ENCODE data around the gene NT5DC1. TPM values are rescaled to one million over a fixed set of nuclear protein-coding genes. Genes with fewer than 3 reads are reported as not detected.

NT5DC1 gene
- total RNA-seq, 4 donors from 2014 or later: 7.4 to 12.9 (median 11.4) TPM

DNA sequence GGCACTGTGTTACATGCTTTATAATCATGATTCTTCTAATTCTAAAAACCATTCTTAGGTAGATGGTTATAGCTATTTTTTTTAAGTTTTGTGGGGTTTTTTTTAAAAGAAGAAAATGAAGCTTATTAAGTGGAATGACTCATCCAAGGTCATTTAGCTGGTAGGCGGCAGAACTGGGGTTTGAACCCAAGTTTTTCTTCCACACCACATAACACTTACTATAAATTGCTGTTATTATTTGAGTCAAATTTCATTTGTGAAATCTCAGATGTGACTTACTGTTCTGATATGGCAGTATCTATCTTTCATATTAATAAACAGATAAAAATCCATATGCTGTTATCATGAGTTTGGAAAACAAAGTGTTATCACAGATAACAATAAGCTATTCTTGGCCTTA is 35.7 kb downstream of the NT5DC1 start:
- DNase-seq (ENCODE audit: low spot score in 2 of 2): no peak
- no peaks in the 10 kb centered on the region for H3K9me3 ChIP-seq
- 90% methylated on average over 1 of the region's 1 CpG for WGBS
- no peaks in the 10 kb centered on the region for H3K36me3 ChIP-seq
- no peaks in the 10 kb centered on the region for H3K4me1 ChIP-seq
- H3K27me3 ChIP-seq: no peaks in the 10 kb centered on the region
- H3K4me3 ChIP-seq: no peak overlapping the region
- TF ChIP-seq POLR2A (IDR thresholded peaks at IDR 0.05): no peak
- TF ChIP-seq EP300 (IDR thresholded peaks at IDR 0.05): no peak
- TF ChIP-seq, protein P1, sequence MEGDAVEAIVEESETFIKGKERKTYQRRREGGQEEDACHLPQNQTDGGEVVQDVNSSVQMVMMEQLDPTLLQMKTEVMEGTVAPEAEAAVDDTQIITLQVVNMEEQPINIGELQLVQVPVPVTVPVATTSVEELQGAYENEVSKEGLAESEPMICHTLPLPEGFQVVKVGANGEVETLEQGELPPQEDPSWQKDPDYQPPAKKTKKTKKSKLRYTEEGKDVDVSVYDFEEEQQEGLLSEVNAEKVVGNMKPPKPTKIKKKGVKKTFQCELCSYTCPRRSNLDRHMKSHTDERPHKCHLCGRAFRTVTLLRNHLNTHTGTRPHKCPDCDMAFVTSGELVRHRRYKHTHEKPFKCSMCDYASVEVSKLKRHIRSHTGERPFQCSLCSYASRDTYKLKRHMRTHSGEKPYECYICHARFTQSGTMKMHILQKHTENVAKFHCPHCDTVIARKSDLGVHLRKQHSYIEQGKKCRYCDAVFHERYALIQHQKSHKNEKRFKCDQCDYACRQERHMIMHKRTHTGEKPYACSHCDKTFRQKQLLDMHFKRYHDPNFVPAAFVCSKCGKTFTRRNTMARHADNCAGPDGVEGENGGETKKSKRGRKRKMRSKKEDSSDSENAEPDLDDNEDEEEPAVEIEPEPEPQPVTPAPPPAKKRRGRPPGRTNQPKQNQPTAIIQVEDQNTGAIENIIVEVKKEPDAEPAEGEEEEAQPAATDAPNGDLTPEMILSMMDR (IDR thresholded peaks at IDR 0.05): no peak
- no peak for TF ChIP-seq POLR2AphosphoS5 (IDR thresholded peaks at IDR 0.05)
- H3K27ac ChIP-seq: no peak overlapping the region

DNA sequence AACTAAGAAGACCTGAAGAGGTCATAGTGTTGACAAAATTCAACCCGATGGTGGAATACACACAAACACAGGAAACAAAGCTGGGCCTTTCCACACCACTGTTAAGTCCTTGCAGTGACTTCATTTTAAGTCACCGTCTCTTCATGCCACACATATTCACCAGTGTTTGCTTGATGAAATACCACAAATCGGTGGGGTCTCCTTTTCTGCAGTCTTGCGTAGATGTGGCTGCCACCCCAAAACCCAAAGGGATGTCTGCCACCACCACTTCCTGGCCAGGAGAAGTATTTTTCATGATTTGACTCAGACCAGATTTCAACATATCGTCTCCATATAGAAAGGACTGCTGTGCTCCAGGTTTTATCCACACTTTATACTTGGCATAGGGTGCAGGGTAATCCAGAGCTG is 36.3 kb downstream of the NT5DC1 start:
- H3K9me3 ChIP-seq: no peaks in the 10 kb centered on the region
- H3K4me1 ChIP-seq: no peaks in the 10 kb centered on the region
- no peak for TF ChIP-seq POLR2AphosphoS5 (IDR thresholded peaks at IDR 0.05)
- TF ChIP-seq EP300 (IDR thresholded peaks at IDR 0.05): no peak
- no peak for TF ChIP-seq POLR2A (IDR thresholded peaks at IDR 0.05)
- TF ChIP-seq, protein P1 (IDR thresholded peaks at IDR 0.05): no peak
- no peaks in the 10 kb centered on the region for H3K27me3 ChIP-seq
- no peak for DNase-seq (ENCODE audit: low spot score in 2 of 2)
- H3K36me3 ChIP-seq: no peaks in the 10 kb centered on the region
- WGBS: 78% methylated on average over 5 of the region's 5 CpGs
- no peak overlapping the region for H3K27ac ChIP-seq
- no peak overlapping the region for H3K4me3 ChIP-seq

GRCh38 chr6:116139917-116140316 is 39.3 kb downstream of the NT5DC1 start:
- no peak for TF ChIP-seq POLR2A (IDR thresholded peaks at IDR 0.05)
- TF ChIP-seq POLR2AphosphoS5 (IDR thresholded peaks at IDR 0.05): no peak
- TF ChIP-seq EP300 (IDR thresholded peaks at IDR 0.05): no peak
- TF ChIP-seq, protein P1 (IDR thresholded peaks at IDR 0.05): no peak
- Histone ChIP-seq H3K4me1 (no peaks in the 10 kb centered on the region), H3K36me3 (no peaks in the 10 kb centered on the region), H3K9me3 (no peaks in the 10 kb centered on the region), H3K27me3 (no peaks in the 10 kb centered on the region), H3K4me3 (no peak overlapping the region), H3K27ac (no peak overlapping the region)
- 89% methylated on average over 4 of the region's 4 CpGs for WGBS
- DNase-seq (ENCODE audit: low spot score in 2 of 2): no peak

GRCh38 chr6:116144605-116145004 is 44.0 kb downstream of the NT5DC1 start:
- Histone ChIP-seq H3K27ac (no peak overlapping the region), H3K9me3 (no peaks in the 10 kb centered on the region), H3K27me3 (no peaks in the 10 kb centered on the region), H3K4me3 (no peak overlapping the region), H3K4me1 (no peaks in the 10 kb centered on the region), H3K36me3 (no peaks in the 10 kb centered on the region)
- DNase-seq (ENCODE audit: low spot score in 2 of 2): no peak
- TF ChIP-seq POLR2A (IDR thresholded peaks at IDR 0.05) (no peak), EP300 (IDR thresholded peaks at IDR 0.05) (no peak), POLR2AphosphoS5 (IDR thresholded peaks at IDR 0.05) (no peak)
- TF ChIP-seq, protein P1 (IDR thresholded peaks at IDR 0.05): no peak
- 61% methylated on average over 3 of the region's 3 CpGs for WGBS

- no peak overlapping the region for H3K27ac ChIP-seq
- WGBS: 83% methylated on average over 4 of the region's 4 CpGs
- no peak overlapping the region for H3K4me3 ChIP-seq
- no peaks in the 10 kb centered on the region for H3K36me3 ChIP-seq
- H3K4me1 ChIP-seq: no peaks in the 10 kb centered on the region
- H3K9me3 ChIP-seq: no peaks in the 10 kb centered on the region
- no peak for DNase-seq (ENCODE audit: low spot score in 2 of 2)
- no peaks in the 10 kb centered on the region for H3K27me3 ChIP-seq
- no peak for TF ChIP-seq POLR2A (IDR thresholded peaks at IDR 0.05)
- TF ChIP-seq, protein P1 (IDR thresholded peaks at IDR 0.05): no peak
- TF ChIP-seq POLR2AphosphoS5 (IDR thresholded peaks at IDR 0.05): no peak
- TF ChIP-seq EP300 (IDR thresholded peaks at IDR 0.05): no peak
Observed at GRCh38 chr6:116145803-116146675, 45.4 kb downstream of the NT5DC1 start.
